Measurements from ENCODE around the gene FUOM. TPM values are rescaled to one million over a fixed set of nuclear protein-coding genes. Genes with fewer than 3 reads are reported as not detected.

Gene FUOM
- total RNA-seq, 2 experiments from 2014 or later, result 30.4 to 46.0 TPM

DNA sequence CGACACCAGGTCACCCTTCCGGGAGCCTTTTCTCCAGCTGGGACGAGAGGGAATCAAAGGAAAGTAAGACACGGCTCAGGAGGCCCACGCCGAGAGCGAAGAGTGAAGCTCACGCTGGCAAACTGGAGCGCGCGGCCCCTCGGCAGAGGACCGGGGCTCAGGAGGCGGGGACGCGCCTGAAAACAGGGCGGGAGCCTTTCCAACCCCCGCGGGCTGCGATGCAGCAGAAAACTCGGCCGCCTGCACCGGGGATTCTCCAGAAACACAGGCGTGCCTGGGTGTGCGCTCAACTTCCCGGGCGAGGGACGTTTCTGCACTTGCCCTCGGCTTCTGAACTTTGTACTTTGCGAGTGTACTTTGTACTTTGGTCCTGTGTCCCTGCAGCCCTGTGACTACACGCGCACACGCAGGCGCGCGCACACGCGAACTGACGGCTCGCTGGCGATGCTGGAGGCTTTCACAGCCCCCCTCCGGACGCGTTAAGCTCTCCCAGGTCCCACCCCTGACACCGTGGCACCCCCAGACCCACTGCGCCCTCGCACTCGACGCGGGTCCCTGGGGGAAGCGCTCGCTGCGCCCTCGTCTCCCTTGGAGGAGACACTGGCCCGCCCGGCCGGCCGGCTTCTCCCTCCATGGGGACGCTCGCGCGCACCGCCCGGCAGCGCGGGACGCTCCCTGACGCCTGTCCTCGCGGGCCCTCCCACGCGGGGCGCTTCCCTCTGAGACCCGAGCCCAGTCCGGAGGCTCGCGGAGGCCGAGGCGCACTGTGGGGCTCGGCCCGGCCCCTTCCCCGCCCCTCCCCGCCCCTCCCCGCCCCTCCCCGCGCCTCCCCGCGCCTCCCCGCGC is 20.7 kb upstream of the FUOM start:
- DNase-seq (ENCODE audit: low spot score), result peak; percentile 33
- no peaks in the 10 kb centered on the region for H4K20me1 ChIP-seq (ENCODE audit: insufficient read depth, low read length)
- POLR2A ChIA-PET, result interaction anchor here (0.8 to 1.2 kb wide), 2 partner anchors 8 to 12 kb away, joined by 3 read pairs; no protein-coding TSS in a partner anchor
- H3K36me3 ChIP-seq (ENCODE audit: insufficient read depth, low read length), result no peaks in the 10 kb centered on the region
- BruUV-seq (replicated peaks), result no TSS peak
- no peaks in the 10 kb centered on the region for H3K79me2 ChIP-seq (ENCODE audit: insufficient read depth, low read depth, low read length)
- no peaks in the 10 kb centered on the region for H3K9me3 ChIP-seq (ENCODE audit: low read length)
- intact Hi-C loops (cut with micrococcal nuclease; ENCODE audit: unreplicated experiment), result no loop called here
- no peak overlapping the region for H3K27ac ChIP-seq (ENCODE audit: low read depth, low read length, poor library complexity, severe bottlenecking)
- peak overlapping the region; percentile 67 for H3K4me3 ChIP-seq (ENCODE audit: low read depth, low read length, poor library complexity, severe bottlenecking)
- peaks cover 27% of the 10 kb centered on the region for H3K4me1 ChIP-seq (ENCODE audit: insufficient read depth, low read length, poor library complexity, severe bottlenecking)
- TF ChIP-seq, protein P1, sequence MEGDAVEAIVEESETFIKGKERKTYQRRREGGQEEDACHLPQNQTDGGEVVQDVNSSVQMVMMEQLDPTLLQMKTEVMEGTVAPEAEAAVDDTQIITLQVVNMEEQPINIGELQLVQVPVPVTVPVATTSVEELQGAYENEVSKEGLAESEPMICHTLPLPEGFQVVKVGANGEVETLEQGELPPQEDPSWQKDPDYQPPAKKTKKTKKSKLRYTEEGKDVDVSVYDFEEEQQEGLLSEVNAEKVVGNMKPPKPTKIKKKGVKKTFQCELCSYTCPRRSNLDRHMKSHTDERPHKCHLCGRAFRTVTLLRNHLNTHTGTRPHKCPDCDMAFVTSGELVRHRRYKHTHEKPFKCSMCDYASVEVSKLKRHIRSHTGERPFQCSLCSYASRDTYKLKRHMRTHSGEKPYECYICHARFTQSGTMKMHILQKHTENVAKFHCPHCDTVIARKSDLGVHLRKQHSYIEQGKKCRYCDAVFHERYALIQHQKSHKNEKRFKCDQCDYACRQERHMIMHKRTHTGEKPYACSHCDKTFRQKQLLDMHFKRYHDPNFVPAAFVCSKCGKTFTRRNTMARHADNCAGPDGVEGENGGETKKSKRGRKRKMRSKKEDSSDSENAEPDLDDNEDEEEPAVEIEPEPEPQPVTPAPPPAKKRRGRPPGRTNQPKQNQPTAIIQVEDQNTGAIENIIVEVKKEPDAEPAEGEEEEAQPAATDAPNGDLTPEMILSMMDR (conservative IDR thresholded peaks at IDR 0.05; ENCODE audit: low read length), result no peak
- TF ChIP-seq EZH2phosphoT487 (IDR thresholded peaks at IDR 0.05; ENCODE audit: borderline replicate concordance, low read depth, low read length), result no peak
- H3K9me2 ChIP-seq (ENCODE audit: insufficient read depth, low read length), result no peaks in the 10 kb centered on the region
- peak overlapping the region; percentile 80 for H2AFZ ChIP-seq (ENCODE audit: low read length)
- H3K4me2 ChIP-seq (ENCODE audit: low read length), result peak overlapping the region; percentile 98
- CTCF ChIA-PET (ENCODE audit: unreplicated experiment), result interaction anchor here (0.6 kb wide), 1 partner anchor 12 kb away, joined by 3 read pairs; no protein-coding TSS in a partner anchor

DNA sequence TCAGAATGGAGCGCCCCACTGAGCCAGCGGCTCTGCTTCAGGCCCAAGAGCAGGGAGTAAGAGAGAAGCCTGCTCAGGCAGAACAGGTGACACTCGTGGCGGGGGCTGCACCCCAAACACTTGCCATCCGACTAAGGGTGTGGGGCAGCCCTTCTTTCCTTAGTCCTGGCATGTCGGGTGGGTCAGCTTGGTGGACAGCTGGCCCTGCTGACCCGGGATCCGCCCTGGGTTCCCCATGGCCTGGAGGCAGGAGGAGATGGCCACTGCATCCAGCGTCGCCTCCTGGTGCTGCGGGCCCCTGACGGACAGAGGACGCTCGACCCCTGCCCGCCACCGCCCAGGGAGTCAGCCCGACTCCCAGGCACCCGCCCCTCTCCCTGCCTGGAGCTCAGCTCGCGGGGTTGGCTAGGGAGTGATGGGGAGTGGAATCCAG is 20.0 kb upstream of the FUOM start:
- TF ChIP-seq, protein P1 (conservative IDR thresholded peaks at IDR 0.05; ENCODE audit: low read length), result no peak
- TF ChIP-seq EZH2phosphoT487 (IDR thresholded peaks at IDR 0.05; ENCODE audit: borderline replicate concordance, low read depth, low read length), result no peak
- H2AFZ ChIP-seq (ENCODE audit: low read length), result peak overlapping the region; percentile 80; the same call in 1 of the 2 replicates
- no peaks in the 10 kb centered on the region for H3K79me2 ChIP-seq (ENCODE audit: insufficient read depth, low read depth, low read length)
- H3K4me1 ChIP-seq (ENCODE audit: insufficient read depth, low read length, poor library complexity, severe bottlenecking), result peaks cover 27% of the 10 kb centered on the region
- intact Hi-C loops (cut with micrococcal nuclease; ENCODE audit: unreplicated experiment), result no loop called here
- no peak for DNase-seq (ENCODE audit: low spot score)
- ChIA-PET POLR2A (interaction anchor here (0.8 to 1.2 kb wide), 2 partner anchors 9 to 13 kb away, joined by 3 read pairs; no protein-coding TSS in a partner anchor), CTCF (ENCODE audit: unreplicated experiment) (no interaction called here)
- H3K9me2 ChIP-seq (ENCODE audit: insufficient read depth, low read length), result no peaks in the 10 kb centered on the region
- H4K20me1 ChIP-seq (ENCODE audit: insufficient read depth, low read length), result no peaks in the 10 kb centered on the region
- no peaks in the 10 kb centered on the region for H3K36me3 ChIP-seq (ENCODE audit: insufficient read depth, low read length)
- H3K4me2 ChIP-seq (ENCODE audit: low read length), result peak overlapping the region; percentile 98
- peak overlapping the region; percentile 67 for H3K4me3 ChIP-seq (ENCODE audit: low read depth, low read length, poor library complexity, severe bottlenecking)
- no peak overlapping the region for H3K27ac ChIP-seq (ENCODE audit: low read depth, low read length, poor library complexity, severe bottlenecking)
- no peaks in the 10 kb centered on the region for H3K9me3 ChIP-seq (ENCODE audit: low read length)
- BruUV-seq (replicated peaks), result no TSS peak

All from OCI-LY7 (cell line).